Loucy (cell line): Measurements from ENCODE around the gene ZNF365.

ENCODE experiments used
- CTCF ChIP-seq: fragments of 200-600 bp; sonication (generic); conservative IDR thresholded peaks from 2 replicates; pipeline ENCODE4 v1.5.1; 2014; ENCODE audit warnings: mild to moderate bottlenecking, antibody characterized with exemption, low read length
- EZH2phosphoT487 ChIP-seq: fragments of 200-600 bp; IDR thresholded peaks from 2 replicates; pipeline ENCODE4 v1.6.1; 2018; ENCODE audit warnings: antibody characterized with exemption, mild to moderate bottlenecking, moderate library complexity, borderline replicate concordance

GRCh38 chr10:62442006-62442405, 67.8 kb downstream of the ZNF365 start:
- TF ChIP-seq CTCF (no peak), EZH2phosphoT487 (no peak)
